ENCODE measurements around the gene UGT1A6.

DNA sequence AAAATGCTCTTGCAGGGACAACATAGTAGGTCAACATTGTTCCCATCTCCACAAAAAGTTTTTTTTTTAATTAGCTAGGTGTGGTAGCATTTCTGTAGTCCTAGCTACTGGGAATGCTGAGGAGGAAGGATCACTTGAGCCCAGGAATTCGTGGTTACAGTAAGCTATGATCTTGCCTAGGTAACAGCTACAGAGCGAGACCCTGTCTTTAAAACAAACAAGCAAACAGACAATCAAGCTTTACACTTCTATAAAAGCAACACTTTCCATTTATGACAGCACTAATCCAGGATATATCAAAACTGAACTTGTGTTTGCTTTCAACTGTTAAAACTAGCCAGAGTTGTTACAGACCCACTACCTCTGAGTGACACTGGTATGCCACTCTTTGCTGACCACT, 48.2 kb downstream of the UGT1A6 start:
- TF ChIP-seq POLR2A (IDR thresholded peaks at IDR 0.05; ENCODE audit: low read depth, low read length): no peak
- TF ChIP-seq, protein P1, sequence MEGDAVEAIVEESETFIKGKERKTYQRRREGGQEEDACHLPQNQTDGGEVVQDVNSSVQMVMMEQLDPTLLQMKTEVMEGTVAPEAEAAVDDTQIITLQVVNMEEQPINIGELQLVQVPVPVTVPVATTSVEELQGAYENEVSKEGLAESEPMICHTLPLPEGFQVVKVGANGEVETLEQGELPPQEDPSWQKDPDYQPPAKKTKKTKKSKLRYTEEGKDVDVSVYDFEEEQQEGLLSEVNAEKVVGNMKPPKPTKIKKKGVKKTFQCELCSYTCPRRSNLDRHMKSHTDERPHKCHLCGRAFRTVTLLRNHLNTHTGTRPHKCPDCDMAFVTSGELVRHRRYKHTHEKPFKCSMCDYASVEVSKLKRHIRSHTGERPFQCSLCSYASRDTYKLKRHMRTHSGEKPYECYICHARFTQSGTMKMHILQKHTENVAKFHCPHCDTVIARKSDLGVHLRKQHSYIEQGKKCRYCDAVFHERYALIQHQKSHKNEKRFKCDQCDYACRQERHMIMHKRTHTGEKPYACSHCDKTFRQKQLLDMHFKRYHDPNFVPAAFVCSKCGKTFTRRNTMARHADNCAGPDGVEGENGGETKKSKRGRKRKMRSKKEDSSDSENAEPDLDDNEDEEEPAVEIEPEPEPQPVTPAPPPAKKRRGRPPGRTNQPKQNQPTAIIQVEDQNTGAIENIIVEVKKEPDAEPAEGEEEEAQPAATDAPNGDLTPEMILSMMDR (conservative IDR thresholded peaks at IDR 0.05; ENCODE audit: low read depth, low read length): no peak
- TF ChIP-seq RAD21 (IDR thresholded peaks at IDR 0.05; ENCODE audit: low read length): no peak
- no peak for TF ChIP-seq FOS (IDR thresholded peaks at IDR 0.05; ENCODE audit: low read depth, low read length)
- TF ChIP-seq MAZ (IDR thresholded peaks at IDR 0.05; ENCODE audit: borderline replicate concordance, low read depth, low read length): no peak
- TF ChIP-seq SMC3 (IDR thresholded peaks at IDR 0.05; ENCODE audit: low read depth, low read length): no peak
- no peak for TF ChIP-seq MAFK (IDR thresholded peaks at IDR 0.05; ENCODE audit: low read depth, low read length)
- no peak for TF ChIP-seq RCOR1 (IDR thresholded peaks at IDR 0.05; ENCODE audit: insufficient replicate concordance, low read length)
- TF ChIP-seq RFX5 (IDR thresholded peaks at IDR 0.05; ENCODE audit: low read depth, low read length): no peak
- no peak for TF ChIP-seq MXI1 (IDR thresholded peaks at IDR 0.05; ENCODE audit: borderline replicate concordance, low read depth, low read length)
- no peak for TF ChIP-seq CHD1 (IDR thresholded peaks at IDR 0.05; ENCODE audit: low read depth, low read length)
- no peak for TF ChIP-seq CEBPB (IDR thresholded peaks at IDR 0.05; ENCODE audit: low read depth, low read length)
- TF ChIP-seq BHLHE40 (IDR thresholded peaks at IDR 0.05; ENCODE audit: low read depth, low read length): no peak
- TF ChIP-seq, protein P2, sequence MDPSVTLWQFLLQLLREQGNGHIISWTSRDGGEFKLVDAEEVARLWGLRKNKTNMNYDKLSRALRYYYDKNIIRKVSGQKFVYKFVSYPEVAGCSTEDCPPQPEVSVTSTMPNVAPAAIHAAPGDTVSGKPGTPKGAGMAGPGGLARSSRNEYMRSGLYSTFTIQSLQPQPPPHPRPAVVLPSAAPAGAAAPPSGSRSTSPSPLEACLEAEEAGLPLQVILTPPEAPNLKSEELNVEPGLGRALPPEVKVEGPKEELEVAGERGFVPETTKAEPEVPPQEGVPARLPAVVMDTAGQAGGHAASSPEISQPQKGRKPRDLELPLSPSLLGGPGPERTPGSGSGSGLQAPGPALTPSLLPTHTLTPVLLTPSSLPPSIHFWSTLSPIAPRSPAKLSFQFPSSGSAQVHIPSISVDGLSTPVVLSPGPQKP (IDR thresholded peaks at IDR 0.05; ENCODE audit: borderline replicate concordance, low read depth, low read length): no peak

All from IMR-90 (cell line).